Astrocyte of the spinal cord (primary cell): ENCODE measurements around the gene GASK1A.

ENCODE experiments used
- DNase-seq: peaks from one replicate; pipeline ENCODE4 v3.0.0; 2011; ENCODE audit warnings: low read depth, low spot score
- H3K4me3 ChIP-seq: 2 replicates; pipeline ENCODE4 v1.5.1; 2011; ENCODE audit warnings: low read depth, mild to moderate bottlenecking, low read length, moderate library complexity
- in situ Hi-C: cut with HindIII; loops from 2 replicates; pipeline ENCODE4 v1.10.0; 2017; ENCODE audit warnings: low sequenced_read_pairs
- TF ChIP-seq, protein P1 (sequence below): IDR thresholded peaks from 2 replicates; pipeline ENCODE4 v1.5.1; 2012; ENCODE audit warnings: low read depth, mild to moderate bottlenecking, low read length, inconsistent platforms

GASK1A gene

DNA sequence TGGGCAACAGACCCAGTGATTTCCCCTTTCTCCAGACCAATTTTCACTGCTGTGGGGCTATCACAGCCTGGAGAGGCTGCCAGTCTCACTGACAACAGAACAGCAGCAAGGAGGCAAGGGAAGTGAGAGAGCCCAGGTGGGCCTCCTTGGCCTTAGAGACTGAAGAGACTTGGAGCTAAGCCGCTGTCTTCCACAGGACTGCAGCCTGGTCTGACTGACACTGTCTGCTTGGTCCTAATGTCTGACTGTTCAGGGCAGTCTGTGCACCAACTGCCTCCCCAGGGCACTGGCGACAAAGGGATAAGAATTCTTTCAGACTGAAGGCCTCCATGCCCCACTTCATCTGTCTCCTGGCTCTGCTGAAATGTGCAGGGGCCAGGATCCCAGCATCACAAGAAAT is 115.3 kb downstream of the GASK1A start:
- H3K4me3 ChIP-seq = no peak overlapping the region
- TF ChIP-seq, protein P1, sequence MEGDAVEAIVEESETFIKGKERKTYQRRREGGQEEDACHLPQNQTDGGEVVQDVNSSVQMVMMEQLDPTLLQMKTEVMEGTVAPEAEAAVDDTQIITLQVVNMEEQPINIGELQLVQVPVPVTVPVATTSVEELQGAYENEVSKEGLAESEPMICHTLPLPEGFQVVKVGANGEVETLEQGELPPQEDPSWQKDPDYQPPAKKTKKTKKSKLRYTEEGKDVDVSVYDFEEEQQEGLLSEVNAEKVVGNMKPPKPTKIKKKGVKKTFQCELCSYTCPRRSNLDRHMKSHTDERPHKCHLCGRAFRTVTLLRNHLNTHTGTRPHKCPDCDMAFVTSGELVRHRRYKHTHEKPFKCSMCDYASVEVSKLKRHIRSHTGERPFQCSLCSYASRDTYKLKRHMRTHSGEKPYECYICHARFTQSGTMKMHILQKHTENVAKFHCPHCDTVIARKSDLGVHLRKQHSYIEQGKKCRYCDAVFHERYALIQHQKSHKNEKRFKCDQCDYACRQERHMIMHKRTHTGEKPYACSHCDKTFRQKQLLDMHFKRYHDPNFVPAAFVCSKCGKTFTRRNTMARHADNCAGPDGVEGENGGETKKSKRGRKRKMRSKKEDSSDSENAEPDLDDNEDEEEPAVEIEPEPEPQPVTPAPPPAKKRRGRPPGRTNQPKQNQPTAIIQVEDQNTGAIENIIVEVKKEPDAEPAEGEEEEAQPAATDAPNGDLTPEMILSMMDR = no peak
- no peak for DNase-seq
- in situ Hi-C loops = no loop called here

DNA sequence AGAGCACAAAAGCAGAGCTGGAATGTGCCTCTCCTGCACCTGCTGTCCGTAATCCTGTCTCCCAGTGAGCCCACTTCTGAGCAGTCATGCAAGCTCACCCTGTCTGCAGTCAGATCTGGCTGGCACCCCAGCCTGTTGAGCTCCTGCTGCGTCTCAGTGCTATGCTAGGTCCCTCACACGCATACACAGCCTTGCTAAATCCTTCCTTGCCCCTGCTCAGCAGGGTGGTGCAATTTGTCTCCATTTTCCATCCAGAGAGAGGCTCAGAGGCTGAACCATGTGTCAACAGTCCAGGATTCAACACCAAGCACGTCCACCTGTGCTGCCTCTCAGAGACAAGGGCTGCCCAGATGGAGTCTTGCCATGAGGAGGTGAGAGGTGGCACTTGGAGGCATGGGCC is 115.7 kb downstream of the GASK1A start:
- in situ Hi-C loops = no loop called here
- TF ChIP-seq, protein P1 = no peak
- no peak overlapping the region for H3K4me3 ChIP-seq
- DNase-seq = no peak

DNA sequence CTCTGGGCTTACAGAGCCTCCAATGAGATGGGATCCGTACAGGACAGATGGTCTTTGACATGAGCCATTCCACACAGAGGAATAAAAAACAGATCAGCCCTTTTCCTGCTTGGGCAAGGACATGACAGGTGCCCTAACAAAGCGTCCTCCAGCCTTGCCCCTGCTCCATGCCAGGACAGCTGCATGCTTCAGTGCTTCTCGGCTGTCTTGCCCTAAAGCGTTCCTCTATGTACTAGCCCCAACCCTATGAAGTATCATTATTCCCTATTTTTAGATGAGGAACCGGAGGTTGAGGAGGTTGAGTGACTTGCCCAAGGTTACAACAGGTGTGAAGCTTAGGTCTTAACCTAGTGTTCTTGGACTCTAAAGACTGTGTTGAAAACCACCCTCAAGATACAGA is 116.3 kb downstream of the GASK1A start:
- H3K4me3 ChIP-seq = no peak overlapping the region
- no peak for DNase-seq
- TF ChIP-seq, protein P1 = no peak
- in situ Hi-C loops = no loop called here

GRCh38 chr3:43096761-43097160 is 117.7 kb downstream of the GASK1A start:
- DNase-seq = no peak
- in situ Hi-C loops = no loop called here
- TF ChIP-seq, protein P1 = no peak
- no peak overlapping the region for H3K4me3 ChIP-seq

DNA sequence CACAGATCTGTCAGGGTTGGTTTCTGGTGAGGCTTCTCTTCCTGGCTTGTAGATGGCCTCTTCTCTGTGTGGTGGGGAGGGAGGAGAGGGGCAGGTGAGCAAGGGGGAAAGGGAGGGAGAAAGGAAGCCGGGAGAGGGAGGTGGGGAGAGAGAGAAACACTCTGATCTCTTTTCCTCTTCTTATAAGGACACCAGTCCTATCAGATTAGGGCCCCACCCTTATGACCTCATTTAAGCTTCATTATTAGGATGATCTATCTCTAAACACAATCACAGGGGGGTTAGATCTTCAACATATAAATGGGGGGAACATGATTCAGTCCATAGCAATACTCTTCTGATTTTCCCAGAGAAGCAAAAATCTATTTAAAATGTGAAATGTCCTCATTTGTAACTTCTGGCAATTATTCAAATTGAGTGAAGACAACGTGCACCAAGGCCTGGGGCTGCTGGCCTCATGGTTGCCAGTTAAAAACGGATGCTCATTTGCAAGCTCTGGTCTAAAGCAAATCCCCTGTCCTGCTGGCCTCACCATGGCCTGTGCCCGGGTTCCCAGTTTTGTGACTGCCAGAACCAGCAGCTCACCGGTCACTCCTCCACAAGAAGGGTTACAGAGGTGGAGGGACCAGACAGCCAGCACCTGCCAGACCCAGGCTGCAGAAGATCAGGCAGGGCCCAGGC is 118.4 kb downstream of the GASK1A start:
- TF ChIP-seq, protein P1 = no peak
- in situ Hi-C loops = no loop called here
- DNase-seq = no peak
- H3K4me3 ChIP-seq = no peak overlapping the region

DNA sequence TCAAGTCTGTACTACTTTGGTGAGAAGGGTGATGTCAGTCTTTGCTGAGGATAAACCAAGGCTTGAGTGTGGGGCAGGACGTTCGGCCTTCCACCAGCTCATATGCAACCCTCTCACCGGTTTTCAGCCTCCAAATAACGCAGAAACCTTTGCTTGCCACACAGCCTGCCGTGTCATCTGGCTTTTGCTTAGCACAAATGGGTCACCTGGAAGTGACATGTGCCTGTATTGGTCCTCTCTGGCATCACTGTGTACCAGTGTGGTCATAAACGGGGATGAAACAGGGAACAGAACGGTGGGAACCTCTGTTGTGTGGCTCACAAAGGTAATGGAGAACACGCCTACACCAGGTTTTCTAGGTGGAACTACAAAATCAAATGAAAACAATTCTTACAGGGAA is 119.7 kb downstream of the GASK1A start:
- H3K4me3 ChIP-seq = no peak overlapping the region
- no peak for DNase-seq
- in situ Hi-C loops = no loop called here
- TF ChIP-seq, protein P1 = no peak
